Endometrial microvascular endothelial cells (primary cell): ENCODE data around the gene NDUFC1. TPM values are rescaled to one million over a fixed set of nuclear protein-coding genes. Genes with fewer than 3 reads are reported as not detected.
"Not testable (repeated sequence)": the region's sequence is repeated elsewhere in the genome, so short reads cannot be mapped to it uniquely, and the experiment has no call there.

Source experiments
- in situ Hi-C: cut with HindIII; loops from 2 replicates; pipeline ENCODE4 v1.10.0; 2017; ENCODE audit warnings: low sequenced_read_pairs, low pct_unique_long_range_greater_than_20kb; ENCODE audit errors: inconsistent ontology term
- total RNA-seq: library from RNA; depleted of rRNA; stranded (reverse); fragments of >200 nt; gene quantifications from one replicate; pipeline ENCODE4 v1.2.3, GENCODE V29; 2015; ENCODE audit errors: inconsistent ontology term

Gene NDUFC1
- total RNA-seq, 1 donor from 2014 or later, result 96.1 TPM

GRCh38 chr4:139256349-139256748 is 45.9 kb downstream of the NDUFC1 start:
- in situ Hi-C loops, result no loop called here

DNA sequence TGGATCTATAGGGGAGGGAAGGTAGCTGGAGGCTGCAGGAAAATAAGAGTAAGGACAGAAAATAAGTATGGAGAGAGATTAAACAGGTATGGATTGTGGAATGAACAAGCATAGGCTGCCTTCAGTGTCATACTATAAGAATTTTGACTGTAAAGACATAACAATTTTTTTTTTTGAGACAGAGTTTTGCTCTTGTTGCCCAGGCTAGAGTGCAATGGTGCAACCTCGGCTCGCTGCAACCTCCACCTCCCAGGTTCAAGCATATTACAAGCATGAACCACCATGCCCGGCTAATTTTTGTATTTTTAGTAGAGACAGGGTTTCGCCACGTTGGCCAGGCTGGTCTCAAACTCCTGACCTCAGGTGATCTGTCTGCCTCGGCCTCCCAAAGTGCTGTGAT is 46.7 kb downstream of the NDUFC1 start:
- in situ Hi-C loops, result not testable (repeated sequence)

- in situ Hi-C loops, result no loop called here
Observed at GRCh38 chr4:139253713-139254112, 48.6 kb downstream of the NDUFC1 start.

DNA sequence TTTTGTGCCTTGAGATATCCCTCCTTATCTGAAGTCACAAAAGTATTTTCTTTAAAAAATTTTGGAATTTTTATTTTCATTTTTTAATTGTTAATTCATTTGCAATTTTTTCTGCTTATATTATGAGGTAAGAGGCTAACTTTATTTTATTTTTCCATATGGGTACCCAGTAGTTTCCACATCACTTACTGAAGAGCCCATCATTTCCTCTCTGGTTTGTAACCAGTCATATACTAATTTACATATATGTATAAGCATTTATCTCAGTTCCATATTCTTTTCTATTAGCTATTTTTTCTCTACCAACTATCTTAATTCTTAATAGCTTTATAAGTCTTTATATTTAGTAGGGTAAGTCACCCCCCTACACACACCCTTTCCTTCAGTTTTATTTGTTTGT is 49.2 kb downstream of the NDUFC1 start:
- in situ Hi-C loops, result no loop called here

DNA sequence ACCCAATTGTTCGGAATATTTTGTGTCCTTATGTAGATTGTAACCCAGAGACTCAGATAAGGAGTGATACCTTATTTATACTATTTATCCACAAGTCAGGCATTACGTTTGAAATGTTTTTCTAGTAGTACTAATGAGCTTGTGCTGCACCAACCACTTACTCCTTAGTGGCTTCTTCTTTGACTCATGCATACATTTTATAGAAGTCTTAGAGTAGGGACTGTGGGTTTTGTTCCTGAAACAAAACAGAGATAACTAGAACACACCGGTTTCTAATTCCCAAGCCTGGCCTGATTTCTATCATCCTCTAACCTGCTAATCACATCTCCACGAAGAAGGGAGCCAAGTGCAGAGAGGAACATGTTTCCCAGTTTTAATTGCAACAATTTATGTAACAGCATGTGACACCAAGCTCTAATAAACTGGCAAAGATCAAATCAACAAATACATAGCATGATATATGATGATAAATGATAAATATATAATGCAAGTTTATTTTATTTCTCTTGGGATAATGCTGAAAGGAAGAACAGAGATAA is 54.5 kb downstream of the NDUFC1 start:
- in situ Hi-C loops, result no loop called here

DNA sequence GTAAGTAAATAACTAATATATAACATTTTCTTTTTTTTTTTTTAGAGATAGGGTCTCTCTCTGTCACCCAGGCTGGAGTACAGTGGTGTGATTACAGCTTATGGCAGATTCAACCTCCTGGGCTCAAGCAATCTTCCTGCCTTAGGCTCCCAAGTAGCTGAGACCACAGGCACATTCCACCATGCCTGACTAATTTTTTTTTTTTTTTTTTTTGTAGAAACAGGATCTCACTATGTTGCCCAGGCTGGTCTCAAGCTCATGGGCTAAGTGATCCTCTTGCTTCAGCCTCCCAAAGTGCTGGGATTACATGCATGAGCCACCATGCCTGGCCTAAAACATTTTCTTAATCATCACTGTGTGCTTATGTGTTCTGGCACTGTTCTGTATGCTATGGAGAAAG is 55.0 kb downstream of the NDUFC1 start:
- in situ Hi-C loops, result no loop called here

DNA sequence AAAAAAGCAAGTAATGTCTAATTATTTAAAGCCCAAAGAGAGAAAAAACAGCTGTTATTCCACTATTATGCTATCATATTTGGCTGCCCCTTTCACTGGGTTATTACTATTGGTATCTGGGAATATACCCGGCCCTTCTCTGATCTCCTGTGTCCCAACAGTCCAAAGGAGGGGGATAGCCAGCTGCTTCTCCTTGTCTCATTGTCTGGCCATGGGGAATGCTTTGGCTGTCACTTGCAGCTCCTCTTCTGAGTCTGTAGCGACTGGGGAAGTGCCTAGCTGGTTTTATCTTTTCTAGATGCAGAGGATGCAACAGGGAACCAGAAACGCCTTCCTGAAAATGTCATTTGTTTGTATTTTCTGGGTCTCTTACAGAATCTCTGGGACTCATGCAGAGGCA is 56.1 kb downstream of the NDUFC1 start:
- in situ Hi-C loops, result no loop called here

DNA sequence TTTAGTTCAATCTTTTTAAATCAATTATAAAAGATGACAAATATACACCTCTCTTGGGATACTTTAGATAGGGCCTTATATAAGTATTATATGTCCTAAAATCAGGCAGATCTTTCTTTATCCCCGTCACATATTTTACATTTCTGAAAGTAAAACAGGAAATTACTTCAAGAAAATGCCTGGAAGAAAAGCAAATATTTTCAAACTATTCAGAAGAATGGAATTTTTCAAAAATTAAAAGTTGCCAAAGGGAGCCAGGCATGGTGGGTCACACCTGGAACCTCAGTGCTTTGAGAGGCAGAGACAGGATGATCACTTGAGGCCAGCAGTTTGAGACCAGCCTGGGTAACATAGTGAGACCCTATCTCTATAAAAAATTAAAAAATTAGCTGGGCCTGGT is 56.7 kb downstream of the NDUFC1 start:
- in situ Hi-C loops, result no loop called here

DNA sequence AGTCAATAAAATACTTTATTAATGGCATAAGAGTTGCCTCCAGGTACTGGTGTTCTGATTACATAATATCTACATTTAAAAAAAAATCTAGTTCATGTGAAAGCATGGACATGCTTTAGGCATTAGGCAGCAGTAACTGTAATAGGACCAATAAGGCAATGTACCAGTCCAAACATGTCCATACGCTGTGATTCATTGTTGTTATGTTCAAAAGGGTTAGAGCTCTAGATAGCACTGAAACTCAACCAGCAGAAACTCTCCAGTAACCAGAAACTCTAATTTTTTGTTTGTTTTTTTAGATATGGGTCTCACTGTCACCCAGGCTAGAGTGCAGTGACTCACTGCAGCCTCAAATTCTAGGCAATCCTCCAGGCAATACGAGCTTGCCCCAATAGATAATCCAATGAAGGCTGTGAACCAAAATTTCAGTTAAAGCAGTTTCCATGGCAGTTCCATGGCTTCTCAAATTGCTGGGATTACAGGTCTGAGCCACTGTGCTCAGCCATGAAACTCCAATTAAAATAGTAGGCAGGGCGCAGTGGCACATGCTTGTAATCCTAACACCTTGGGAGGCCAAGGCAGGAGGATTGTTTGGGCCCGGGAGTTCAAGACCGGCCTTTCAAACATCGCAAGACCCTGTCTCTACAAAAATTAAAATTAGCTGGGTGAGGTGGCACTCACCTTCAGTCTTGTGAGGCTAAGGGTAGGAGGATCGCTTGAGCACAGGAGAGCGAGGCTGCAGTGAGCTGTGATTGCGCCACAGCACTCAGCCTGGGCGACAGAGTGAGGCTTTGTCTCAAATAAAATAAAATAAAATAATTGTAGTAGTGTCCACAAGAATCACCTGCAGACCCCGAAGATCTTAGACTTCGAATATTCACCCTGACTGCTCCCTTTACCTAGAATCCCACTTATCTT is 58.6 kb downstream of the NDUFC1 start:
- in situ Hi-C loops, result no loop called here

DNA sequence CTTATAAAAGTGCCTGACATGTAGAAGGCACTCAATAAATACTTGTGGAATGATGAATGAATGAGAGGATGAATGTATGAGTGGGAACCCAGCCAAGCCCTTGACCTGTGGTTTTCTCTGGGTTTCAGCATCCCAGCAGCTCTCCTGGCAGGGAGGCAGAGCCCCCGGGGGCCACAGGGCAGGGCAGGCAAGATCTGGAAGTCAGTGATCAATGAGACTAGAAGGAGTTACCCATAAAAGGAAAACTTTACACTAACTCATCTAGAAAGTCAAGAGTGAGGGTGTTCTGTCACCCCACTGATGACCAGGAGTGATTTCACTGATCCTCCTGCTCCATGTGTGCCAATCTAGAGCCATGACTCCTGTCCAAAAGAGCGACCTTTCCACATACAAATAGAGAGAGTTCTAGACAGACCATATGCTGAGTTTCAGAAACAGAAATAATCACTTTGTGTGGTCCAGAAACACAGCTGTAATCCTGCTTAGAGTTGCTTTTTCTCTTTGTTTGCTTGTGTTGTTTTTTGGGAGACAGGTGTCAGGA is 59.7 kb downstream of the NDUFC1 start:
- in situ Hi-C loops, result no loop called here

- in situ Hi-C loops, result no loop called here
Observed at GRCh38 chr4:139241784-139242151, 60.5 kb downstream of the NDUFC1 start.

GRCh38 chr4:139241086-139241783 is 61.0 kb downstream of the NDUFC1 start:
- in situ Hi-C loops, result no loop called here

Other genes starting within 250 kb of the NDUFC1 start
- gene ELF2, start 125.3 kb downstream of the NDUFC1 start, total RNA-seq, result 18.9 TPM
- gene MGARP, start 22.3 kb downstream of the NDUFC1 start, total RNA-seq, result 2.4 TPM
- gene NAA15, start 972 bp downstream of the NDUFC1 start, total RNA-seq, result 45.8 TPM
- 13.6 TPM for gene RAB33B, start 151.6 kb upstream of the NDUFC1 start, total RNA-seq